ENCODE data around the gene TTC28.

TTC28 gene

DNA sequence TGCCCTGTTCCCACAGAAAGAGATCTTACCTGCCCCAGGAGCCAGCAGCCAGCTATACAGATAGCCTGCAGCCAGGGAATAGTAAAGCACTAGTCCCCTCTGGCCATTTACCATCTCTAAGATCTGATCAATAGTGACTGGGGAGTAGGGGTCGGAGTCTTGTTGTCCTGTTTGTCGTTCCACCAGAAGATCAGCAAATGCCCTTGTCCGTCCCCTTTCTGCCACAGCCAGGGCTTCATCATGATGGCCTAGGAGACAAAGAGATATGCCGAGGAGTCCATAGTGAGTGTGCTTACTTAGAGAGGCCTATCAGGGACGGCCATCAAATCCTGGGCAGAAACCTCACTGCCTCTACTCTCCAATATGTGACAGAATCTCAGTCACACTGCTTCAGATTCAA lies 583.5 kb downstream of the TTC28 start:
- Histone ChIP-seq H4K20me1 (ENCODE audit: insufficient read depth, low read length, poor library complexity, severe bottlenecking) (no peaks in the 10 kb centered on the region), H3K4me2 (ENCODE audit: low read depth, low read length, poor library complexity, severe bottlenecking) (no peak overlapping the region), H3K4me1 (ENCODE audit: insufficient read depth, low read length, poor library complexity, severe bottlenecking) (no peaks in the 10 kb centered on the region), H2AFZ (ENCODE audit: low read length) (no peak overlapping the region), H3F3A (ENCODE audit: low read depth) (no peaks in the 10 kb centered on the region; the same call in 1 of the 2 replicates), H3K79me2 (ENCODE audit: insufficient read depth, low read length) (no peaks in the 10 kb centered on the region), H3K27me3 (ENCODE audit: insufficient read depth, low read length, poor library complexity, severe bottlenecking) (no peaks in the 10 kb centered on the region), H3K9ac (ENCODE audit: low read depth, low read length, poor library complexity, severe bottlenecking) (no peak overlapping the region), H3K36me3 (ENCODE audit: insufficient read depth, low read length) (peaks cover 97% of the 10 kb centered on the region), H3K4me3 (ENCODE audit: low read length, poor library complexity, severe bottlenecking) (no peak overlapping the region), H3K9me2 (replicated peaks; ENCODE audit: low read depth, low read length) (no peaks in the 10 kb centered on the region), H3K9me3 (ENCODE audit: insufficient read depth, low read depth, low read length) (no peaks in the 10 kb centered on the region)
- no peak for TF ChIP-seq EZH2phosphoT487 (IDR thresholded peaks at IDR 0.05; ENCODE audit: borderline replicate concordance)
- TF ChIP-seq, protein P1, sequence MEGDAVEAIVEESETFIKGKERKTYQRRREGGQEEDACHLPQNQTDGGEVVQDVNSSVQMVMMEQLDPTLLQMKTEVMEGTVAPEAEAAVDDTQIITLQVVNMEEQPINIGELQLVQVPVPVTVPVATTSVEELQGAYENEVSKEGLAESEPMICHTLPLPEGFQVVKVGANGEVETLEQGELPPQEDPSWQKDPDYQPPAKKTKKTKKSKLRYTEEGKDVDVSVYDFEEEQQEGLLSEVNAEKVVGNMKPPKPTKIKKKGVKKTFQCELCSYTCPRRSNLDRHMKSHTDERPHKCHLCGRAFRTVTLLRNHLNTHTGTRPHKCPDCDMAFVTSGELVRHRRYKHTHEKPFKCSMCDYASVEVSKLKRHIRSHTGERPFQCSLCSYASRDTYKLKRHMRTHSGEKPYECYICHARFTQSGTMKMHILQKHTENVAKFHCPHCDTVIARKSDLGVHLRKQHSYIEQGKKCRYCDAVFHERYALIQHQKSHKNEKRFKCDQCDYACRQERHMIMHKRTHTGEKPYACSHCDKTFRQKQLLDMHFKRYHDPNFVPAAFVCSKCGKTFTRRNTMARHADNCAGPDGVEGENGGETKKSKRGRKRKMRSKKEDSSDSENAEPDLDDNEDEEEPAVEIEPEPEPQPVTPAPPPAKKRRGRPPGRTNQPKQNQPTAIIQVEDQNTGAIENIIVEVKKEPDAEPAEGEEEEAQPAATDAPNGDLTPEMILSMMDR (conservative IDR thresholded peaks at IDR 0.05; ENCODE audit: low read length): no peak

DNA sequence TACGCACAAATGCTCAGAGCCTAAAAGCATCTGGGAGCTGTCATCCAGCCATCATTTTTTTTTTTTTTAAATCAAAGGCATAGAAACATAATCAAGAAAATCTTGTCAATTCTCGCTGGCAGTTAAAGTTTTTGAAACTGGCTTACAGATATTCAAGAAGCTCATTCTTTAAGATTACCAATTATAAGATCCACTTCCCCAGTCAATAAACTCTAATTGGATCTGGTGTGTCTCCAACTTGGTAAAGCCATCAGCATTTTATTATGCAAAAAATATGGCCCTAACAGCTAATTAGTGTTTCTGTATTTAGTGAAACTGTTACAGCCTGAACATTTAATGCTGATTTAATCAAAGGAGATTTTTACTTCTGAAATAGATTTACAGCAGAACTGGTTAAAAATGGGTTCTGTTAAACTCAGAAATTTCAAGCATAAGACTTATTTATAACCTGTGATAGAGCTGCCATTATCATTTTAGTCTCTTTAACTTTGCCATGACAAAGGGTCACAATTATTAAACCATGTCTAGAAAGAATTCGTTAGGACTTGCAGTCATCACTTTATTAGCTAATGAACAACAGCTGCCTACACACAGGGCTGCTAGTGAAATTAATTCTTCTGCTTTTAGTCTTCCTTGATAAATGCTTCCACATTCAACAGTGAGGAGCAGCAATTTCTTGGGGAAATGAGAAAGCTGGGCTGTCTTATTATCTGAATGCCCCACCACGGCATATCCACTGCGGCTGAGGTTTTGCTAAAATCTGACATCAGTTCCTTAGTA lies 584.1 kb downstream of the TTC28 start:
- no peak overlapping the region for H3K4me2 ChIP-seq (ENCODE audit: low read depth, low read length, poor library complexity, severe bottlenecking)
- no peaks in the 10 kb centered on the region for H3K9me2 ChIP-seq (replicated peaks; ENCODE audit: low read depth, low read length)
- H2AFZ ChIP-seq (ENCODE audit: low read length): no peak overlapping the region
- H3K4me3 ChIP-seq (ENCODE audit: low read length, poor library complexity, severe bottlenecking): no peak overlapping the region
- TF ChIP-seq, protein P1 (conservative IDR thresholded peaks at IDR 0.05; ENCODE audit: low read length): no peak
- TF ChIP-seq EZH2phosphoT487 (IDR thresholded peaks at IDR 0.05; ENCODE audit: borderline replicate concordance): no peak
- H3K9me3 ChIP-seq (ENCODE audit: insufficient read depth, low read depth, low read length): no peaks in the 10 kb centered on the region
- no peaks in the 10 kb centered on the region for H3K79me2 ChIP-seq (ENCODE audit: insufficient read depth, low read length)
- H4K20me1 ChIP-seq (ENCODE audit: insufficient read depth, low read length, poor library complexity, severe bottlenecking): no peaks in the 10 kb centered on the region
- H3K36me3 ChIP-seq (ENCODE audit: insufficient read depth, low read length): peaks cover 97% of the 10 kb centered on the region
- H3F3A ChIP-seq (ENCODE audit: low read depth): no peaks in the 10 kb centered on the region; the same call in 1 of the 2 replicates
- no peaks in the 10 kb centered on the region for H3K4me1 ChIP-seq (ENCODE audit: insufficient read depth, low read length, poor library complexity, severe bottlenecking)
- H3K27me3 ChIP-seq (ENCODE audit: insufficient read depth, low read length, poor library complexity, severe bottlenecking): no peaks in the 10 kb centered on the region
- H3K9ac ChIP-seq (ENCODE audit: low read depth, low read length, poor library complexity, severe bottlenecking): no peak overlapping the region

DNA sequence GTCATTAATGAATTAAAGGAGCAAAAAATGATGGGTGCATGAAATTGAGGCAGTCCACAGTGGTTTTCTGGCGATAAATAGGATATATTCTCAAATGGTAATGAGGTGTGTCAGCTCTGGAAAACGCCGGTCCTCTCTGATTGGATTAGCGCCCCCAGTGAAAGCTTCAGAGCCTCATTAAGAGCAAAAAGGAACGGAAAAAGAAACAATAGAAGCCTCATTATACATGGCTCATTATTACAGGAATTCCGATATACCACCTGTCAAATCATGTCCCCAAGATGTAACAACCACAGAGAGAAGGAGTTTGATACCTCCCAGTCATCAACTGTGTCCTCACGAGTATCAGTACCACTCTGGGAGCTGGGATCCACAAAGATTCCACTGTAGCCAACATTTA lies 584.9 kb downstream of the TTC28 start:
- H3K27me3 ChIP-seq (ENCODE audit: insufficient read depth, low read length, poor library complexity, severe bottlenecking): no peaks in the 10 kb centered on the region

More for the DNA sequence above, 584.9 kb downstream of the TTC28 start:
- Histone ChIP-seq H3K9me3 (ENCODE audit: insufficient read depth, low read depth, low read length) (no peaks in the 10 kb centered on the region), H3K4me1 (ENCODE audit: insufficient read depth, low read length, poor library complexity, severe bottlenecking) (no peaks in the 10 kb centered on the region), H3K79me2 (ENCODE audit: insufficient read depth, low read length) (no peaks in the 10 kb centered on the region), H3F3A (ENCODE audit: low read depth) (no peaks in the 10 kb centered on the region; the same call in 1 of the 2 replicates), H3K9ac (ENCODE audit: low read depth, low read length, poor library complexity, severe bottlenecking) (no peak overlapping the region), H3K4me2 (ENCODE audit: low read depth, low read length, poor library complexity, severe bottlenecking) (no peak overlapping the region), H3K9me2 (replicated peaks; ENCODE audit: low read depth, low read length) (no peaks in the 10 kb centered on the region), H3K4me3 (ENCODE audit: low read length, poor library complexity, severe bottlenecking) (no peak overlapping the region), H2AFZ (ENCODE audit: low read length) (no peak overlapping the region), H4K20me1 (ENCODE audit: insufficient read depth, low read length, poor library complexity, severe bottlenecking) (no peaks in the 10 kb centered on the region), H3K36me3 (ENCODE audit: insufficient read depth, low read length) (peaks cover 93% of the 10 kb centered on the region; the same call in 1 of the 2 replicates)
- TF ChIP-seq, protein P1 (conservative IDR thresholded peaks at IDR 0.05; ENCODE audit: low read length): no peak
- TF ChIP-seq EZH2phosphoT487 (IDR thresholded peaks at IDR 0.05; ENCODE audit: borderline replicate concordance): no peak

All from Loucy (cell line).